HepG2 (cell line): ENCODE measurements around the gene CCDC9B. TPM values are rescaled to one million over a fixed set of nuclear protein-coding genes. Genes with fewer than 3 reads are reported as not detected.

Source experiments
- GABPB1 ChIP-seq: IDR thresholded peaks from 2 replicates; pipeline ENCODE4 v1.6.1; 2016; ENCODE audit warnings: mild to moderate bottlenecking, missing genetic modification reagents, moderate library complexity, missing compliant biosample characterization
- ZNF550 ChIP-seq: sonication (generic); formaldehyde crosslinking; IDR thresholded peaks from 2 replicates; pipeline ENCODE4 v1.4.0; 2020; ENCODE audit warnings: mild to moderate bottlenecking, missing genetic modification reagents, borderline replicate concordance
- ZNF883 ChIP-seq: sonication (generic); formaldehyde crosslinking; IDR thresholded peaks from 2 replicates; pipeline ENCODE4 v1.5.1; 2020; ENCODE audit warnings: mild to moderate bottlenecking, missing genetic modification reagents; ENCODE audit errors: not compliant biosample characterization
- polyA plus RNA-seq, 8 experiments: library from polyadenylated mRNA; depleted of rRNA in 3 of 8; stranded (reverse) in 7 of 8; unstranded in 1 of 8; fragments of >200 nt; fragmentation: Illumina TruSeq in 4 of 8; extraction: Trizol in 4 of 8; gene quantifications; 2 replicates each; pipeline versions ENCODE4 v1.2.1 to v1.2.3, GENCODE V29; 2011 to 2016; ENCODE audit warnings: low read depth in 4 of 8, missing spikeins in 1 of 8, mixed read lengths in 1 of 8; ENCODE audit not compliant: insufficient read depth in 1 of 8
- total RNA-seq, 5 experiments: library from RNA; depleted of rRNA; stranded (reverse); fragments of >200 nt; fragmentation: Illumina TruSeq; extraction: Trizol; gene quantifications; 2 replicates each; pipeline ENCODE4 v1.2.3, GENCODE V29; 2016; ENCODE audit warnings: low read depth in 1 of 5
- TF ChIP-seq, protein P1 (sequence below), 2 experiments: fragments of 450-650 bp in 1 of 2; sonication (generic) in 1 of 2; formaldehyde crosslinking in 1 of 2; IDR thresholded peaks; 2 replicates each; pipeline versions ENCODE4 v1.6.1 to v1.8.0; 2016 to 2022; ENCODE audit warnings: antibody characterized with exemption in 1 of 2, mild to moderate bottlenecking in 1 of 2, missing genetic modification reagents in 1 of 2
- TF ChIP-seq, protein P2 (sequence below): sonication (generic); formaldehyde crosslinking; IDR thresholded peaks from 2 replicates; pipeline ENCODE4 v1.4.0; 2020; ENCODE audit warnings: missing genetic modification reagents
- TF ChIP-seq, protein P3 (sequence below): sonication (generic); formaldehyde crosslinking; IDR thresholded peaks from 2 replicates; pipeline ENCODE4 v1.8.1; 2022; ENCODE audit warnings: low read depth, mild to moderate bottlenecking, missing genetic modification reagents
- TF ChIP-seq, protein P4 (sequence below): sonication (generic); formaldehyde crosslinking; conservative IDR thresholded peaks from 2 replicates; pipeline ENCODE4 v1.4.0; 2020; ENCODE audit warnings: missing genetic modification reagents
- TF ChIP-seq, protein P5 (sequence below): sonication (generic); IDR thresholded peaks from 2 replicates; pipeline ENCODE4 v1.6.1; 2016; ENCODE audit warnings: low read depth, borderline replicate concordance

CCDC9B gene
- total and polyA plus RNA-seq, 2 of the 13 experiments (the other 11 are each of a cell fraction or from before 2014, with no cell fraction given) = 0.98 to 1.6 TPM

DNA sequence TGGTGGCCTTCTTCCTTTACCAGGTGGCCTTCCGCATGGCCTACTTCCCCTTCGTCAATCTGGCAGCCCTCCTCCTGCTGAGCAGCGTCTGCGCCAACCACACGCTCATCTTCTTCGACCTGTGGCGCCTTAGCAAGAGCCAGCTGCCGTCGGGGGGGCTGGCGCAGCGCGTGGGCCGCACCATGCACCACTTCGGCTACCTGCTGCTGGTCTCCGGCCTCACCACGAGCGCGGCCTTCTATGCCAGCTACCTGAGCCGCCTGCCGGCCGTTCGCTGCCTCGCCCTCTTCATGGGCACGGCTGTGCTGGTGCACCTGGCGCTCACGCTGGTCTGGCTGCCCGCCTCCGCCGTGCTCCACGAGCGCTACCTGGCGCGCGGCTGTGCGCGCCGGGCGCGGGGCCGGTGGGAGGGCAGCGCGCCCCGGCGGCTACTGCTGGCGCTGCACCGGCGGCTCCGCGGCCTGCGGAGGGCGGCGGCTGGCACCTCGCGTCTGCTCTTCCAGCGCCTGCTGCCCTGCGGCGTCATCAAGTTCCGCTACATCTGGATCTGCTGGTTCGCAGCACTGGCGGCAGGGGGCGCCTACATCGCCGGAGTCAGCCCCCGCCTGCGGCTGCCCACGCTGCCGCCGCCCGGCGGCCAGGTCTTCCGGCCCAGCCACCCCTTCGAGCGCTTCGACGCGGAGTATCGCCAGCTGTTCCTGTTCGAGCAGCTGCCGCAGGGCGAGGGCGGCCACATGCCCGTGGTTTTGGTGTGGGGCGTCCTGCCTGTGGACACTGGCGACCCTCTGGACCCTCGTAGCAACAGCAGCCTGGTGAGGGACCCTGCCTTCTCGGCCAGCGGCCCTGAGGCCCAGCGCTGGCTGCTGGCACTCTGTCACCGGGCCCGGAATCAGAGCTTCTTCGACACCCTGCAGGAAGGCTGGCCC lies 27.2 kb upstream of the CCDC9B start (continued):
- TF ChIP-seq, protein P1, sequence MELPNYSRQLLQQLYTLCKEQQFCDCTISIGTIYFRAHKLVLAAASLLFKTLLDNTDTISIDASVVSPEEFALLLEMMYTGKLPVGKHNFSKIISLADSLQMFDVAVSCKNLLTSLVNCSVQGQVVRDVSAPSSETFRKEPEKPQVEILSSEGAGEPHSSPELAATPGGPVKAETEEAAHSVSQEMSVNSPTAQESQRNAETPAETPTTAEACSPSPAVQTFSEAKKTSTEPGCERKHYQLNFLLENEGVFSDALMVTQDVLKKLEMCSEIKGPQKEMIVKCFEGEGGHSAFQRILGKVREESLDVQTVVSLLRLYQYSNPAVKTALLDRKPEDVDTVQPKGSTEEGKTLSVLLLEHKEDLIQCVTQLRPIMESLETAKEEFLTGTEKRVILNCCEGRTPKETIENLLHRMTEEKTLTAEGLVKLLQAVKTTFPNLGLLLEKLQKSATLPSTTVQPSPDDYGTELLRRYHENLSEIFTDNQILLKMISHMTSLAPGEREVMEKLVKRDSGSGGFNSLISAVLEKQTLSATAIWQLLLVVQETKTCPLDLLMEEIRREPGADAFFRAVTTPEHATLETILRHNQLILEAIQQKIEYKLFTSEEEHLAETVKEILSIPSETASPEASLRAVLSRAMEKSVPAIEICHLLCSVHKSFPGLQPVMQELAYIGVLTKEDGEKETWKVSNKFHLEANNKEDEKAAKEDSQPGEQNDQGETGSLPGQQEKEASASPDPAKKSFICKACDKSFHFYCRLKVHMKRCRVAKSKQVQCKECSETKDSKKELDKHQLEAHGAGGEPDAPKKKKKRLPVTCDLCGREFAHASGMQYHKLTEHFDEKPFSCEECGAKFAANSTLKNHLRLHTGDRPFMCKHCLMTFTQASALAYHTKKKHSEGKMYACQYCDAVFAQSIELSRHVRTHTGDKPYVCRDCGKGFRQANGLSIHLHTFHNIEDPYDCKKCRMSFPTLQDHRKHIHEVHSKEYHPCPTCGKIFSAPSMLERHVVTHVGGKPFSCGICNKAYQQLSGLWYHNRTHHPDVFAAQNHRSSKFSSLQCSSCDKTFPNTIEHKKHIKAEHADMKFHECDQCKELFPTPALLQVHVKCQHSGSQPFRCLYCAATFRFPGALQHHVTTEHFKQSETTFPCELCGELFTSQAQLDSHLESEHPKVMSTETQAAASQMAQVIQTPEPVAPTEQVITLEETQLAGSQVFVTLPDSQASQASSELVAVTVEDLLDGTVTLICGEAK (IDR thresholded peaks at IDR 0.05) = no peak
- TF ChIP-seq, protein P1 (CRISPR knock-in tag; IDR thresholded peaks at IDR 0.05) = peak; percentile 87
- TF ChIP-seq, protein P2, sequence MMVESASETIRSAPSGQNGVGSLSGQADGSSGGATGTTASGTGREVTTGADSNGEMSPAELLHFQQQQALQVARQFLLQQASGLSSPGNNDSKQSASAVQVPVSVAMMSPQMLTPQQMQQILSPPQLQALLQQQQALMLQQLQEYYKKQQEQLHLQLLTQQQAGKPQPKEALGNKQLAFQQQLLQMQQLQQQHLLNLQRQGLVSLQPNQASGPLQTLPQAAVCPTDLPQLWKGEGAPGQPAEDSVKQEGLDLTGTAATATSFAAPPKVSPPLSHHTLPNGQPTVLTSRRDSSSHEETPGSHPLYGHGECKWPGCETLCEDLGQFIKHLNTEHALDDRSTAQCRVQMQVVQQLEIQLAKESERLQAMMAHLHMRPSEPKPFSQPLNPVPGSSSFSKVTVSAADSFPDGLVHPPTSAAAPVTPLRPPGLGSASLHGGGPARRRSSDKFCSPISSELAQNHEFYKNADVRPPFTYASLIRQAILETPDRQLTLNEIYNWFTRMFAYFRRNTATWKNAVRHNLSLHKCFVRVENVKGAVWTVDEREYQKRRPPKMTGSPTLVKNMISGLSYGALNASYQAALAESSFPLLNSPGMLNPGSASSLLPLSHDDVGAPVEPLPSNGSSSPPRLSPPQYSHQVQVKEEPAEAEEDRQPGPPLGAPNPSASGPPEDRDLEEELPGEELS = peak; percentile 57; the same call in 1 of the 2 replicates
- TF ChIP-seq, protein P3, sequence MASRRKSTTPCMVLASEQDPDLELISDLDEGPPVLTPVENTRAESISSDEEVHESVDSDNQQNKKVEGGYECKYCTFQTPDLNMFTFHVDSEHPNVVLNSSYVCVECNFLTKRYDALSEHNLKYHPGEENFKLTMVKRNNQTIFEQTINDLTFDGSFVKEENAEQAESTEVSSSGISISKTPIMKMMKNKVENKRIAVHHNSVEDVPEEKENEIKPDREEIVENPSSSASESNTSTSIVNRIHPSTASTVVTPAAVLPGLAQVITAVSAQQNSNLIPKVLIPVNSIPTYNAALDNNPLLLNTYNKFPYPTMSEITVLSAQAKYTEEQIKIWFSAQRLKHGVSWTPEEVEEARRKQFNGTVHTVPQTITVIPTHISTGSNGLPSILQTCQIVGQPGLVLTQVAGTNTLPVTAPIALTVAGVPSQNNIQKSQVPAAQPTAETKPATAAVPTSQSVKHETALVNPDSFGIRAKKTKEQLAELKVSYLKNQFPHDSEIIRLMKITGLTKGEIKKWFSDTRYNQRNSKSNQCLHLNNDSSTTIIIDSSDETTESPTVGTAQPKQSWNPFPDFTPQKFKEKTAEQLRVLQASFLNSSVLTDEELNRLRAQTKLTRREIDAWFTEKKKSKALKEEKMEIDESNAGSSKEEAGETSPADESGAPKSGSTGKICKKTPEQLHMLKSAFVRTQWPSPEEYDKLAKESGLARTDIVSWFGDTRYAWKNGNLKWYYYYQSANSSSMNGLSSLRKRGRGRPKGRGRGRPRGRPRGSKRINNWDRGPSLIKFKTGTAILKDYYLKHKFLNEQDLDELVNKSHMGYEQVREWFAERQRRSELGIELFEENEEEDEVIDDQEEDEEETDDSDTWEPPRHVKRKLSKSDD (CRISPR knock-in tag) = peak; percentile 81
- no peak; the same call in 1 of the 2 replicates for TF ChIP-seq ZNF550 (CRISPR knock-in tag)
- TF ChIP-seq, protein P4, sequence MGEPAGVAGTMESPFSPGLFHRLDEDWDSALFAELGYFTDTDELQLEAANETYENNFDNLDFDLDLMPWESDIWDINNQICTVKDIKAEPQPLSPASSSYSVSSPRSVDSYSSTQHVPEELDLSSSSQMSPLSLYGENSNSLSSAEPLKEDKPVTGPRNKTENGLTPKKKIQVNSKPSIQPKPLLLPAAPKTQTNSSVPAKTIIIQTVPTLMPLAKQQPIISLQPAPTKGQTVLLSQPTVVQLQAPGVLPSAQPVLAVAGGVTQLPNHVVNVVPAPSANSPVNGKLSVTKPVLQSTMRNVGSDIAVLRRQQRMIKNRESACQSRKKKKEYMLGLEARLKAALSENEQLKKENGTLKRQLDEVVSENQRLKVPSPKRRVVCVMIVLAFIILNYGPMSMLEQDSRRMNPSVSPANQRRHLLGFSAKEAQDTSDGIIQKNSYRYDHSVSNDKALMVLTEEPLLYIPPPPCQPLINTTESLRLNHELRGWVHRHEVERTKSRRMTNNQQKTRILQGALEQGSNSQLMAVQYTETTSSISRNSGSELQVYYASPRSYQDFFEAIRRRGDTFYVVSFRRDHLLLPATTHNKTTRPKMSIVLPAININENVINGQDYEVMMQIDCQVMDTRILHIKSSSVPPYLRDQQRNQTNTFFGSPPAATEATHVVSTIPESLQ = no peak
- peak; percentile 94 for TF ChIP-seq ZNF883 (CRISPR knock-in tag)
- TF ChIP-seq, protein P5, sequence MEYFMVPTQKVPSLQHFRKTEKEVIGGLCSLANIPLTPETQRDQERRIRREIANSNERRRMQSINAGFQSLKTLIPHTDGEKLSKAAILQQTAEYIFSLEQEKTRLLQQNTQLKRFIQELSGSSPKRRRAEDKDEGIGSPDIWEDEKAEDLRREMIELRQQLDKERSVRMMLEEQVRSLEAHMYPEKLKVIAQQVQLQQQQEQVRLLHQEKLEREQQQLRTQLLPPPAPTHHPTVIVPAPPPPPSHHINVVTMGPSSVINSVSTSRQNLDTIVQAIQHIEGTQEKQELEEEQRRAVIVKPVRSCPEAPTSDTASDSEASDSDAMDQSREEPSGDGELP = peak; percentile 54; the same call in 1 of the 2 replicates
- peak; percentile 90 for TF ChIP-seq GABPB1 (CRISPR knock-in tag)
